HG02852 (cell line): ENCODE measurements around the gene RAB38.

Experiments used
- ATAC-seq: cut with Tn5 transposase; IDR thresholded peaks from one replicate; pipeline ENCODE4 v1.9.1; 2021; ENCODE audit warnings: mild to moderate bottlenecking, moderate library complexity; ENCODE audit not compliant: unreplicated experiment

RAB38 gene

GRCh38 chr11:88174709-88175568 lies at the start of gene RAB38:
TSS of gene RAB38 (minus strand) at chr11:88175443. CDS start at chr11:88175384, 59 bp downstream.
- ATAC-seq: peak; percentile 46

- no peak for ATAC-seq
These were observed 38.2 kb upstream of the RAB38 start for GRCh38 chr11:88213406-88213805.

GRCh38 chr11:88212300-88212699 lies 37.1 kb upstream of the RAB38 start:
- ATAC-seq: no peak

- no peak for ATAC-seq
These were observed 33.5 kb upstream of the RAB38 start for GRCh38 chr11:88208745-88209144.

- peak; percentile 83 for ATAC-seq
These were observed 31.5 kb upstream of the RAB38 start for GRCh38 chr11:88206751-88207150.

- ATAC-seq: no peak
These were observed 29.1 kb upstream of the RAB38 start for GRCh38 chr11:88204353-88204752.

GRCh38 chr11:88203604-88204003 lies 28.4 kb upstream of the RAB38 start:
- ATAC-seq: no peak

GRCh38 chr11:88202498-88202897 lies 27.3 kb upstream of the RAB38 start:
- ATAC-seq: peak; percentile 56

- ATAC-seq: no peak
These were observed 21.1 kb upstream of the RAB38 start for GRCh38 chr11:88196393-88196792.

- ATAC-seq: no peak
These were observed 20.7 kb upstream of the RAB38 start for GRCh38 chr11:88195908-88196307.

- peak; percentile 97 for ATAC-seq
These were observed 19.7 kb upstream of the RAB38 start for GRCh38 chr11:88194990-88195389.

- ATAC-seq: no peak
These were observed 18.0 kb upstream of the RAB38 start for GRCh38 chr11:88193278-88193677.

- no peak for ATAC-seq
These were observed 13.7 kb upstream of the RAB38 start for GRCh38 chr11:88188932-88189253.

GRCh38 chr11:88188251-88188931 lies 13.1 kb upstream of the RAB38 start:
- no peak for ATAC-seq

- ATAC-seq: no peak
These were observed 8.0 kb upstream of the RAB38 start for GRCh38 chr11:88183233-88183632.

GRCh38 chr11:88181776-88182175 lies 6.5 kb upstream of the RAB38 start:
- no peak for ATAC-seq

- peak; percentile 30 for ATAC-seq
These were observed 4.9 kb upstream of the RAB38 start for GRCh38 chr11:88179971-88180629.

GRCh38 chr11:88179141-88179540 lies 3.9 kb upstream of the RAB38 start:
- peak; percentile 64 for ATAC-seq

- ATAC-seq: no peak
These were observed 2.9 kb upstream of the RAB38 start for GRCh38 chr11:88178191-88178590.

- ATAC-seq: peak; percentile 22
These were observed 379 bp upstream of the RAB38 start for GRCh38 chr11:88175569-88176075.

- no peak for ATAC-seq
These were observed 1.3 kb downstream of the RAB38 start for GRCh38 chr11:88173956-88174355.

- no peak for ATAC-seq
These were observed 3.3 kb downstream of the RAB38 start for GRCh38 chr11:88171982-88172381.
